Heart left ventricle (tissue), 13 donors: ENCODE data around the gene CPNE6.

Source experiments
- CTCF ChIP-seq, 12 donors: fragments of 200-600 bp; sonication (generic) in 4 of 12; IDR thresholded peaks; one replicate each; pipeline versions ENCODE4 v1.5.0 to v1.8.0; 2018 to 2022; ENCODE audit warnings: antibody characterized with exemption in 12 of 12, mild to moderate bottlenecking in 5 of 12
- POLR2A ChIP-seq, 2 donors: fragments of 450-650 bp; IDR thresholded peaks; one replicate each; pipeline ENCODE4 v1.6.1; 2017; ENCODE audit warnings: antibody characterized with exemption in 2 of 2, mild to moderate bottlenecking in 2 of 2, moderate library complexity in 2 of 2
- donor health status: ischemic (EF 13 %, LVEDD 7.1; RV severe dilation, severe dysfunction).
- donor health status: DM: no; HTN: yes; CAD: no.
- donor health status: DM: no; HTN: no; CAD: no.
- donor health status: ischemic (EF 25% LVEDD 6.9; RV normal size, moderate dysfunction).
- donor health status: ischemic (EF 25% LVEDD 5.7; RV mildly dilated, moderate dysfunction).
- donor health status: ischemic (EF 35%, LVEDD 5.7; RV mildly dilated, moderate dysfunction).
- donor health status: nonischemic (EF 11% LVEDD 7.7; RV severe dilation, severe dysfunction).
- donor health status: DM: yes; HTN: yes; CAD: no.
- donor health status: PGD.
- donor health status: ischemic (EF 29% LVEDD 5.4; RV normal size, mild dysfunction).
- donor health status: nonischemic (EF 23%, LVEDD 6.1; RV moderate dilation, normal function).

GRCh38 chr14:24086193-24086955 is 15.0 kb downstream of the CPNE6 start:
- TF ChIP-seq POLR2A (IDR thresholded peaks at IDR 0.05) (no peak), CTCF (IDR thresholded peaks at IDR 0.05) (no peak)
